K562 (cell line): ENCODE results near the gene HTT-AS. TPM values are rescaled to one million over a fixed set of nuclear protein-coding genes. Genes with fewer than 3 reads are reported as not detected.

Experiments
- BCL6 ChIP-seq: fragments of 250-450 bp; sonication (Bioruptor Pico); IDR thresholded peaks from 2 replicates; pipeline ENCODE4 v1.4.0; 2020
- CC2D1A ChIP-seq: fragments of 450-650 bp; IDR thresholded peaks from 2 replicates; pipeline ENCODE4 v1.6.1; 2017; ENCODE audit warnings: mild to moderate bottlenecking
- CTBP1 ChIP-seq: fragments of 450-650 bp; IDR thresholded peaks from 2 replicates; pipeline ENCODE4 v1.6.1; 2016; ENCODE audit warnings: borderline replicate concordance
- FIP1L1 ChIP-seq: fragments of 200-400 bp; formaldehyde crosslinking; IDR thresholded peaks from 2 replicates; pipeline ENCODE4 v1.6.1; 2018; ENCODE audit warnings: mild to moderate bottlenecking, low read depth, low read length; ENCODE audit not compliant: poor library complexity, severe bottlenecking
- FOS ChIP-seq: IDR thresholded peaks from 3 replicates; pipeline ENCODE4 v1.6.1; 2011; ENCODE audit not compliant: insufficient read length; ENCODE audit errors: extremely low read depth
- GABPB2 ChIP-seq: fragments of 250-450 bp; sonication (Bioruptor Pico); conservative IDR thresholded peaks from 2 replicates; pipeline ENCODE4 v1.5.1; 2021; ENCODE audit warnings: mild to moderate bottlenecking
- HDAC1 ChIP-seq, 2 experiments: fragments of 450-650 bp; IDR thresholded peaks; 2 replicates each; pipeline ENCODE4 v1.6.1; 2016 to 2017; ENCODE audit warnings: inconsistent platforms in 1 of 2, mild to moderate bottlenecking in 1 of 2, moderate library complexity in 1 of 2
- HSF4 ChIP-seq: fragments of 250-450 bp; sonication (Bioruptor Pico); IDR thresholded peaks from 2 replicates; pipeline ENCODE4 v2.1.2; 2022; ENCODE audit warnings: mild to moderate bottlenecking, moderate library complexity, borderline replicate concordance
- IFI16 ChIP-seq: fragments of 250-450 bp; sonication (Bioruptor Pico); IDR thresholded peaks from 2 replicates; pipeline ENCODE4 v2.1.2; 2022; ENCODE audit warnings: mild to moderate bottlenecking, inconsistent platforms
- L3MBTL2 ChIP-seq: fragments of 450-650 bp; IDR thresholded peaks from 2 replicates; pipeline ENCODE4 v1.6.1; 2016; ENCODE audit warnings: mild to moderate bottlenecking, moderate library complexity
- RBM39 ChIP-seq: fragments of 200-400 bp; formaldehyde crosslinking; optimal IDR thresholded peaks from 2 replicates; pipeline ENCODE3; 2018; ENCODE audit warnings: low read depth, low read length
- SETDB1 ChIP-seq: IDR thresholded peaks from one replicate; pipeline ENCODE4 v1.6.1; 2012; ENCODE audit warnings: low read length, control low read depth, inconsistent platforms
- THRB ChIP-seq: fragments of 450-650 bp; formaldehyde crosslinking; conservative IDR thresholded peaks from 2 replicates; pipeline ENCODE4 v1.4.0; 2022; ENCODE audit warnings: mild to moderate bottlenecking, missing genetic modification characterization
- XRCC5 ChIP-seq: fragments of 200-400 bp; formaldehyde crosslinking; IDR thresholded peaks from 2 replicates; pipeline ENCODE4 v1.6.1; 2017; ENCODE audit warnings: low read depth, mild to moderate bottlenecking, low read length
- ZFPM2 ChIP-seq: fragments of 250-450 bp; sonication (Bioruptor Pico); IDR thresholded peaks from 2 replicates; pipeline ENCODE4 v1.5.1; 2022; ENCODE audit warnings: mild to moderate bottlenecking
- ZNF143 ChIP-seq: sonication (generic); formaldehyde crosslinking; IDR thresholded peaks from 2 replicates; pipeline ENCODE4 v1.9.0; 2022; ENCODE audit warnings: mild to moderate bottlenecking, missing genetic modification reagents
- ZNF609 ChIP-seq: sonication (generic); formaldehyde crosslinking; IDR thresholded peaks from 2 replicates; pipeline ENCODE4 v1.8.1; 2023; ENCODE audit warnings: missing genetic modification reagents, mild to moderate bottlenecking, borderline replicate concordance
- ZNF717 ChIP-seq: fragments of 250-450 bp; sonication (Bioruptor Pico); IDR thresholded peaks from 2 replicates; pipeline ENCODE4 v1.5.0; 2021
- polyA plus RNA-seq, 8 experiments: library from polyadenylated mRNA; depleted of rRNA in 4 of 8; stranded (reverse) in 5 of 8; unstranded in 3 of 8; fragments of >200 nt; fragmentation: Nextera tagmentation in 2 of 8; fragmentation: Illumina TruSeq in 1 of 8; extraction: Ambion mirVana in 2 of 8; extraction: Trizol in 1 of 8; gene quantifications; 2 replicates each; pipeline versions ENCODE4 v1.2.1 to v1.2.3, GENCODE V29; 2011 to 2014; ENCODE audit warnings: inconsistent platforms in 1 of 8, missing spikeins in 1 of 8
- total RNA-seq, 7 experiments: library from RNA; depleted of rRNA in 6 of 7; stranded (reverse); fragments of >200 nt in 6 of 7; fragmentation: Illumina TruSeq in 2 of 7; extraction: Trizol in 2 of 7; gene quantifications; 2 replicates each; pipeline versions ENCODE4 v1.2.1 to v1.2.3, GENCODE V29; 2011 to 2021; ENCODE audit warnings: low replicate concordance in 1 of 7
- TF ChIP-seq, protein P1 (sequence below): sonication (generic); formaldehyde crosslinking; IDR thresholded peaks from 2 replicates; pipeline ENCODE4 v1.8.1; 2023; ENCODE audit warnings: mild to moderate bottlenecking, missing genetic modification reagents
- TF ChIP-seq, protein P2 (sequence below): fragments of 250-450 bp; sonication (Bioruptor Pico); IDR thresholded peaks from 2 replicates; pipeline ENCODE4 v1.5.0; 2021; ENCODE audit warnings: mild to moderate bottlenecking, borderline replicate concordance

HTT-AS gene
- total and polyA plus RNA-seq, 9 of the 15 experiments (the other 6 are each of a cell fraction or from before 2014, with no cell fraction given): not detected

DNA sequence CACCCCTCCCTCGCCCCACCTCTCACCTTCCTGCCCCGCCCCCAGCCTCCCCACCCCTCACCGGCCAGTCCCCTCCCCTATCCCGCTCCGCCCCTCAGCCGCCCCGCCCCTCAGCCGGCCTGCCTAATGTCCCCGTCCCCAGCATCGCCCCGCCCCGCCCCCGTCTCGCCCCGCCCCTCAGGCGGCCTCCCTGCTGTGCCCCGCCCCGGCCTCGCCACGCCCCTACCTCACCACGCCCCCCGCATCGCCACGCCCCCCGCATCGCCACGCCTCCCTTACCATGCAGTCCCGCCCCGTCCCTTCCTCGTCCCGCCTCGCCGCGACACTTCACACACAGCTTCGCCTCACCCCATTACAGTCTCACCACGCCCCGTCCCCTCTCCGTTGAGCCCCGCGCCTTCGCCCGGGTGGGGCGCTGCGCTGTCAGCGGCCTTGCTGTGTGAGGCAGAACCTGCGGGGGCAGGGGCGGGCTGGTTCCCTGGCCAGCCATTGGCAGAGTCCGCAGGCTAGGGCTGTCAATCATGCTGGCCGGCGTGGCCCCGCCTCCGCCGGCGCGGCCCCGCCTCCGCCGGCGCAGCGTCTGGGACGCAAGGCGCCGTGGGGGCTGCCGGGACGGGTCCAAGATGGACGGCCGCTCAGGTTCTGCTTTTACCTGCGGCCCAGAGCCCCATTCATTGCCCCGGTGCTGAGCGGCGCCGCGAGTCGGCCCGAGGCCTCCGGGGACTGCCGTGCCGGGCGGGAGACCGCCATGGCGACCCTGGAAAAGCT lies at the start of gene HTT-AS, which contains the start of gene HTT (continued):
- TF ChIP-seq, protein P1, sequence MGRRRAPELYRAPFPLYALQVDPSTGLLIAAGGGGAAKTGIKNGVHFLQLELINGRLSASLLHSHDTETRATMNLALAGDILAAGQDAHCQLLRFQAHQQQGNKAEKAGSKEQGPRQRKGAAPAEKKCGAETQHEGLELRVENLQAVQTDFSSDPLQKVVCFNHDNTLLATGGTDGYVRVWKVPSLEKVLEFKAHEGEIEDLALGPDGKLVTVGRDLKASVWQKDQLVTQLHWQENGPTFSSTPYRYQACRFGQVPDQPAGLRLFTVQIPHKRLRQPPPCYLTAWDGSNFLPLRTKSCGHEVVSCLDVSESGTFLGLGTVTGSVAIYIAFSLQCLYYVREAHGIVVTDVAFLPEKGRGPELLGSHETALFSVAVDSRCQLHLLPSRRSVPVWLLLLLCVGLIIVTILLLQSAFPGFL (CRISPR knock-in tag): no peak
- TF ChIP-seq FIP1L1 (peak; percentile 75), THRB (CRISPR knock-in tag) (peak; percentile 50; the same call in 1 of the 2 replicates), CTBP1 (peak; percentile 71), HSF4 (CRISPR knock-in tag) (no peak), ZNF717 (CRISPR knock-in tag) (no peak), XRCC5 (no peak), SETDB1 (no peak), HDAC1 (IDR thresholded peaks at IDR 0.05) (peak in 1 of 2 experiments; percentile 84; a peak in 2 of 4 replicates), L3MBTL2 (peak; percentile 22; the same call in 1 of the 2 replicates), BCL6 (CRISPR knock-in tag) (no peak), GABPB2 (CRISPR knock-in tag) (no peak), ZNF143 (CRISPR knock-in tag) (peak; percentile 70), CC2D1A (no peak), ZNF609 (CRISPR knock-in tag) (no peak), RBM39 (no peak), IFI16 (CRISPR knock-in tag) (no peak), ZFPM2 (CRISPR knock-in tag) (no peak), FOS (peak; percentile 43)
- TF ChIP-seq, protein P2, sequence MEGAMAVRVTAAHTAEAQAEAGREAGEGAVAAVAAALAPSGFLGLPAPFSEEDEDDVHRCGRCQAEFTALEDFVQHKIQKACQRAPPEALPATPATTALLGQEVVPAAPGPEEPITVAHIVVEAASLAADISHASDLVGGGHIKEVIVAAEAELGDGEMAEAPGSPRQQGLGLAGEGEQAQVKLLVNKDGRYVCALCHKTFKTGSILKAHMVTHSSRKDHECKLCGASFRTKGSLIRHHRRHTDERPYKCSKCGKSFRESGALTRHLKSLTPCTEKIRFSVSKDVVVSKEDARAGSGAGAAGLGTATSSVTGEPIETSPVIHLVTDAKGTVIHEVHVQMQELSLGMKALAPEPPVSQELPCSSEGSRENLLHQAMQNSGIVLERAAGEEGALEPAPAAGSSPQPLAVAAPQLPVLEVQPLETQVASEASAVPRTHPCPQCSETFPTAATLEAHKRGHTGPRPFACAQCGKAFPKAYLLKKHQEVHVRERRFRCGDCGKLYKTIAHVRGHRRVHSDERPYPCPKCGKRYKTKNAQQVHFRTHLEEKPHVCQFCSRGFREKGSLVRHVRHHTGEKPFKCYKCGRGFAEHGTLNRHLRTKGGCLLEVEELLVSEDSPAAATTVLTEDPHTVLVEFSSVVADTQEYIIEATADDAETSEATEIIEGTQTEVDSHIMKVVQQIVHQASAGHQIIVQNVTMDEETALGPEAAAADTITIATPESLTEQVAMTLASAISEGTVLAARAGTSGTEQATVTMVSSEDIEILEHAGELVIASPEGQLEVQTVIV (CRISPR knock-in tag): no peak
